Pancreas (tissue), 10 donors: ENCODE data around the gene SH2B3. TPM values are rescaled to one million over a fixed set of nuclear protein-coding genes. Genes with fewer than 3 reads are reported as not detected.

Experiments used
- ATAC-seq, 4 donors: fragments of 200-7000 bp; cut with Tn5 transposase; one replicate each; pipeline versions ENCODE4 v1.8.0 to v1.9.1; 2020; ENCODE audit warnings: mild to moderate bottlenecking in 4 of 4, moderate library complexity in 4 of 4
- DNase-seq, 6 donors: peaks; one replicate each; pipeline ENCODE4 v3.0.0-alpha.2; 2020
- FAIRE-seq: peaks from 2 replicates; lab custom pipeline; 2012; peaks lifted over from hg19 to GRCh38; lab: Jason Lieb, UNC
- H3K27ac ChIP-seq, 4 donors: fragments of 200-600 bp; sonication (generic); 1 replicate in 3 of 4; 2 replicates in 1 of 4; pipeline versions ENCODE4 v1.5.0 to v1.8.0; 2020
- H3K27me3 ChIP-seq, 4 donors: fragments of 200-600 bp; one replicate each; pipeline ENCODE4 v1.8.0; 2021
- H3K36me3 ChIP-seq, 3 donors: fragments of 200-600 bp; sonication (generic) in 1 of 3; one replicate each; pipeline versions ENCODE4 v1.5.0 to v1.8.0; 2020 to 2021
- H3K4me1 ChIP-seq, 3 donors: fragments of 200-600 bp; one replicate each; pipeline ENCODE4 v1.8.0; 2021
- H3K4me3 ChIP-seq, 4 donors: fragments of 200-600 bp; sonication (generic) in 2 of 4; one replicate each; pipeline versions ENCODE4 v1.5.0 to v1.8.0; 2020 to 2021
- H3K9me3 ChIP-seq, 4 donors: fragments of 200-600 bp; one replicate each; pipeline ENCODE4 v1.8.0; 2021
- CTCF ChIP-seq, 4 donors: fragments of 200-600 bp; sonication (generic) in 3 of 4; IDR thresholded peaks; one replicate each; pipeline versions ENCODE4 v1.5.0 to v1.8.0; 2021; ENCODE audit warnings: antibody characterized with exemption in 4 of 4
- WGBS, 2 donors: extraction: QIAGEN DNeasy Blood & Tissue Kit; methylation state at CpG; one replicate each; pipeline ENCODE4 v1.1.7; 2013; 5-methylcytosine and 5-hydroxymethylcytosine counted together
- intact Hi-C, 3 donors: fragments of 100-400 bp; cut with DNase I; formaldehyde crosslinking; loops; one replicate each; pipeline versions ENCODE4 v1.11.1 to v1.14.2; 2022
- polyA plus RNA-seq, 2 donors: library from polyadenylated mRNA; stranded (reverse); fragments of 200-250 nt; gene quantifications; one replicate each; pipeline ENCODE4 v1.2.3, GENCODE V29; 2013
- total RNA-seq, 6 donors: library from RNA; stranded (reverse); fragmentation: NEBNext Ultra II Directional in 4 of 6; extraction: Animal tissue kit (Norgen Biotek cat#: 25700) in 4 of 6; gene quantifications; one replicate each; pipeline versions ENCODE4 v1.2.1 to v1.2.4, GENCODE V29; 2021 to 2023
- donor health status: healthy with polysubstance abuse.
- donor health status: DM: no; HTN: no; CAD: no; lungs with moderate emphysema.
- donor health status: DM: no; HTN: no; CAD: no.
- donor health status: control.
- donor health status: control.
- donor health status: Bipolar disorder and iron deficiency.
- donor health status: DM: yes; HTN: yes; CAD: no.
- donor health status: DM: no; HTN: no; CAD: no.
- donor health status: DM: no; HTN: no; CAD: no.
- donor health status: DM: yes; HTN: yes; CAD: no.

Gene SH2B3
- total and polyA plus RNA-seq, 8 donors = 2.8 to 15.0 (median 6.5) TPM

- Histone ChIP-seq H3K27ac (no peak overlapping the region), H3K4me3 (no peak overlapping the region), H3K9me3 (no peaks in the 10 kb centered on the region), H3K36me3 (peaks cover 0 to 39% (median 32%) of the 10 kb centered on the region in 3 donors), H3K4me1 (peaks cover 0 to 9% (median 0%) of the 10 kb centered on the region in 3 donors), H3K27me3 (no peaks in the 10 kb centered on the region)
- FAIRE-seq (no peak), DNase-seq (no peak), ATAC-seq (no peak)
- WGBS, 2 donors = 83% methylated on average over 11 of the region's 11 CpGs
- no peak for TF ChIP-seq CTCF (IDR thresholded peaks at IDR 0.05)
- intact Hi-C loops = loop anchor here in 1 of 3 donors (5.0 kb wide), 1 partner anchor 58 kb away; no protein-coding TSS in a partner anchor
Observed at GRCh38 chr12:111454716-111455447, 49.2 kb downstream of the SH2B3 start.

- intact Hi-C loops = no loop called here
- TF ChIP-seq CTCF (IDR thresholded peaks at IDR 0.05) = no peak
- no peaks in the 10 kb centered on the region for H3K27me3 ChIP-seq
- peaks cover 0 to 9% (median 0%) of the 10 kb centered on the region in 3 donors for H3K4me1 ChIP-seq
- 86 to 90% methylated on average over 15 of the region's 15 CpGs for WGBS, 2 donors
- H3K4me3 ChIP-seq = no peak overlapping the region
- no peak for FAIRE-seq
- H3K9me3 ChIP-seq = no peaks in the 10 kb centered on the region
- no peak for DNase-seq
- peaks cover 0 to 39% (median 29%) of the 10 kb centered on the region in 3 donors for H3K36me3 ChIP-seq
- no peak overlapping the region for H3K27ac ChIP-seq
- no peak for ATAC-seq
Observed at GRCh38 chr12:111455448-111456320, 50.0 kb downstream of the SH2B3 start.

- ATAC-seq (no peak), DNase-seq (no peak), FAIRE-seq (no peak)
- intact Hi-C loops = no loop called here
- peaks cover 0 to 39% (median 28%) of the 10 kb centered on the region in 3 donors for H3K36me3 ChIP-seq
- H3K9me3 ChIP-seq = no peaks in the 10 kb centered on the region
- no peak overlapping the region for H3K27ac ChIP-seq
- TF ChIP-seq CTCF (IDR thresholded peaks at IDR 0.05) = no peak
- WGBS, 2 donors = 96 to 97% methylated on average over 9 of the region's 9 CpGs
- no peaks in the 10 kb centered on the region for H3K27me3 ChIP-seq
- peaks cover 0 to 9% (median 0%) of the 10 kb centered on the region in 3 donors for H3K4me1 ChIP-seq
- no peak overlapping the region for H3K4me3 ChIP-seq
Observed at GRCh38 chr12:111457071-111457470, 51.3 kb downstream of the SH2B3 start.

- Histone ChIP-seq H3K4me3 (no peak overlapping the region), H3K4me1 (peaks cover 0 to 13% (median 0%) of the 10 kb centered on the region in 3 donors), H3K36me3 (peaks cover 0 to 34% (median 28%) of the 10 kb centered on the region in 3 donors), H3K27ac (no peak overlapping the region), H3K27me3 (no peaks in the 10 kb centered on the region), H3K9me3 (no peaks in the 10 kb centered on the region)
- 73 to 84% methylated on average over 3 of the region's 3 CpGs for WGBS, 2 donors
- no peak for DNase-seq
- intact Hi-C loops = no loop called here
- FAIRE-seq = no peak
- no peak for TF ChIP-seq CTCF (IDR thresholded peaks at IDR 0.05)
- ATAC-seq = no peak
Observed at GRCh38 chr12:111457577-111457976, 51.9 kb downstream of the SH2B3 start.
